Smooth muscle cell (in vitro differentiated cells): Measurements from ENCODE around the gene GRIP1. TPM values are rescaled to one million over a fixed set of nuclear protein-coding genes. Genes with fewer than 3 reads are reported as not detected.

Experiments
- DNase-seq: peaks from one replicate; lab custom pipeline; 2025; ENCODE audit not compliant: unreplicated experiment; lab: John Stamatoyannopoulos, UW
- H2AFZ ChIP-seq: fragments of 200-600 bp; sonication (generic); 2 replicates; pipeline ENCODE4 v1.6.0; 2016; ENCODE audit warnings: antibody characterized with exemption, low read depth, mild to moderate bottlenecking
- H3F3A ChIP-seq: fragments of 200-600 bp; sonication (generic); 2 replicates; pipeline ENCODE4 v1.6.0; 2017; ENCODE audit warnings: antibody characterized with exemption, low read depth
- H3K27ac ChIP-seq: fragments of 200-600 bp; sonication (generic); 2 replicates; pipeline ENCODE4 v1.5.1; 2016; ENCODE audit warnings: low read depth, mild to moderate bottlenecking
- H3K27me3 ChIP-seq: fragments of 200-600 bp; sonication (generic); 2 replicates; pipeline ENCODE4 v1.6.1; 2016; ENCODE audit warnings: low read depth, mild to moderate bottlenecking
- H3K36me3 ChIP-seq: fragments of 200-600 bp; sonication (generic); 2 replicates; pipeline ENCODE4 v1.5.1; 2016; ENCODE audit warnings: low read depth
- H3K4me1 ChIP-seq: fragments of 200-600 bp; sonication (generic); 2 replicates; pipeline ENCODE4 v1.5.1; 2016; ENCODE audit warnings: low read depth
- H3K4me2 ChIP-seq: fragments of 200-600 bp; sonication (generic); 2 replicates; pipeline ENCODE4 v1.6.0; 2016; ENCODE audit warnings: mild to moderate bottlenecking
- H3K4me3 ChIP-seq: fragments of 200-600 bp; sonication (generic); 2 replicates; pipeline ENCODE4 v1.5.1; 2016; ENCODE audit warnings: mild to moderate bottlenecking
- H3K79me2 ChIP-seq: fragments of 200-600 bp; sonication (generic); 2 replicates; pipeline ENCODE4 v1.6.0; 2016; ENCODE audit warnings: low read depth, mild to moderate bottlenecking
- H3K9ac ChIP-seq: fragments of 200-600 bp; sonication (generic); 2 replicates; pipeline ENCODE4 v1.6.0; 2016; ENCODE audit warnings: low read depth
- H3K9me3 ChIP-seq: fragments of 200-600 bp; sonication (generic); replicated peaks from 2 replicates; pipeline ENCODE4 v1.5.1; 2016; ENCODE audit warnings: low read depth
- H4K20me1 ChIP-seq: fragments of 200-600 bp; sonication (generic); 2 replicates; pipeline ENCODE4 v1.6.0; 2016; ENCODE audit warnings: low read depth
- CTCF ChIP-seq: fragments of 200-600 bp; sonication (generic); IDR thresholded peaks from 2 replicates; pipeline ENCODE4 v1.5.1; 2017; ENCODE audit warnings: borderline replicate concordance, mild to moderate bottlenecking, antibody characterized with exemption; ENCODE audit not compliant: insufficient read depth, poor library complexity, severe bottlenecking
- WGBS: methylation state at CpG from one replicate; pipeline ENCODE4 v1.1.7; 2016; ENCODE audit warnings: low lambda C conversion rate; 5-methylcytosine and 5-hydroxymethylcytosine counted together
- polyA plus RNA-seq: library from polyadenylated mRNA; unstranded; fragments of >200 nt; fragmentation: Nextera tagmentation; extraction: Ambion mirVana; gene quantifications from 2 replicates; pipeline ENCODE4 v1.2.1, GENCODE V29; 2016
- small RNA-seq: library from RNA; depleted of rRNA; stranded (forward); fragments of <200 nt; gene quantifications from one replicate; pipeline ENCODE3, GENCODE V24; 2014
- total RNA-seq: library from RNA; depleted of rRNA; stranded (reverse); fragments of >200 nt; gene quantifications from 2 replicates; pipeline ENCODE4 v1.2.3, GENCODE V29; 2014

GRIP1 gene
- total and polyA plus RNA-seq, 2 experiments from 2014 or later: 4.0 to 5.9 TPM

DNA sequence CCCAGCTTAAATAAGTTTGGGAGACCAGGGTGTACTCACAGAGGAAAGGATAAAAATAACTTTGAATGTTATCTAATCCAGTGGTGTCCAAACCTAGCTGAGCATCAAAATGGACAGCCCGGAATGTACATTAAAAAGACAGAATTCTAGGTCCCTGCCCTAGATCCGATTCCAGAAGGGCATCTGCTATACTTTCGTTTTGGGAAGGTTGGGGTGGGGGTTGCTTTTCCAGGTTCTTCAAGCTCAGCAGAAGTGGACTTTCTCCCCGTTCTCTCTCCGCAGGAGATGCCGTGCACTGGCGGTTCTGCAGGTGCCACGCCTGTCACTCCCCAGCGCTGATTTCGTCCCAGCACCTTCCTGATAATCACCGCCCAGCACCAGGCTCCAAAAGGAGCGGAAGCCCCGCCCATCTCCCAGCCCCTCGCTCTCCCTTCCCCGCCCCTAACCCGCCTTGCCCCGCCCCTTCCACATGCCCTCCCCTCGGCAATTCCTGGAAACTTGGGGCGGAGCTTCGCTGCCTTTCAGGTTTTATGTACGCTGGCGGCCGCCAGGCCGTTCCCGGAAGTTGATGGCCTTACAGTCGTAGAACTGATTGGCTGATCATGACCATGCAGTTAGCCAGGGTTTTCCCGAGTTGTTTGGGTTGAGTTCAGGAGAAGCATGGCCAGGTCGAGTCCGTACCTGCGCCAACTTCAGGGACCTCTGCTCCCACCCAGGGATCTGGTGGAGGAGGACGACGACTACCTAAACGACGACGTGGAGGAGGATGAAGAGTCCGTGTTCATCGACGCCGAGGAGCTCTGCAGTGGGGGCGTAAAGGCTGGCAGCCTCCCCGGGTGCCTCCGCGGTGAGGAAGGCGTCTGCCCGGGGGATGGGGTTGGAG lies 376.7 kb downstream of the GRIP1 start, which contains the start of gene HELB:
TSS of gene HELB (plus strand) at position 550 of the 883 bp plus-strand sequence. CDS start at position 661, 111 bp downstream.
- peak; percentile 89 for DNase-seq

GRCh38 chr12:66297923-66298322 lies 381.0 kb downstream of the GRIP1 start:
- Histone ChIP-seq H4K20me1 (no peaks in the 10 kb centered on the region), H3K79me2 (no peaks in the 10 kb centered on the region), H3K36me3 (no peaks in the 10 kb centered on the region), H3K4me2 (no peak overlapping the region), H3K27ac (no peak overlapping the region), H2AFZ (no peak overlapping the region), H3K4me1 (peaks cover 5% of the 10 kb centered on the region), H3K9me3 (no peaks in the 10 kb centered on the region), H3F3A (no peaks in the 10 kb centered on the region), H3K9ac (no peak overlapping the region), H3K27me3 (peaks cover 16% of the 10 kb centered on the region), H3K4me3 (no peak overlapping the region)
- WGBS: 90% methylated on average over 3 of the region's 3 CpGs
- no peak for TF ChIP-seq CTCF
- DNase-seq: no peak

More for the DNA sequence above, 376.7 kb downstream of the GRIP1 start, which contains the start of gene HELB:
- peak within 1 kb of the TSS; percentile 89 for H3K4me3 ChIP-seq
- no peaks in the 10 kb centered on the region for H3F3A ChIP-seq
- 2% methylated on average over 44 of the region's 45 CpGs for WGBS
- H4K20me1 ChIP-seq: no peaks in the 10 kb centered on the region
- peak within 1 kb of the TSS; percentile 97 for H3K4me2 ChIP-seq
- peaks cover 14% of the 10 kb centered on the region for H3K4me1 ChIP-seq
- H3K9ac ChIP-seq: peak within 1 kb of the TSS; percentile 75
- no peak for TF ChIP-seq CTCF
- H3K79me2 ChIP-seq: no peaks in the 10 kb centered on the region
- peak within 1 kb of the TSS; percentile 61 for H3K27ac ChIP-seq
- H3K27me3 ChIP-seq: peaks cover 16% of the 10 kb centered on the region
- H2AFZ ChIP-seq: peak within 1 kb of the TSS; percentile 99
- H3K9me3 ChIP-seq: no peaks in the 10 kb centered on the region
- no peaks in the 10 kb centered on the region for H3K36me3 ChIP-seq

Small RNA genes within 50 kb of the gene (small RNA-seq; reads per million reads assigned to genes)
- not detected for gene OSBPL9P5
